ENCODE results near the gene RPS19.

GRCh38 chr19:41853344-41853743 is 6.7 kb upstream of the RPS19 start:
- TF ChIP-seq ZSCAN18 (CRISPR knock-in tag; IDR thresholded peaks at IDR 0.05): no peak
- TF ChIP-seq NFYB (CRISPR knock-in tag; conservative IDR thresholded peaks at IDR 0.05; ENCODE audit: low read depth): no peak
- no peak for TF ChIP-seq CREB1 (CRISPR knock-in tag; IDR thresholded peaks at IDR 0.05)
- no peak for TF ChIP-seq FOXP1 (CRISPR knock-in tag; IDR thresholded peaks at IDR 0.05; ENCODE audit: borderline replicate concordance)
- TF ChIP-seq TEAD4 (CRISPR knock-in tag; IDR thresholded peaks at IDR 0.05): no peak
- TF ChIP-seq, protein P1, sequence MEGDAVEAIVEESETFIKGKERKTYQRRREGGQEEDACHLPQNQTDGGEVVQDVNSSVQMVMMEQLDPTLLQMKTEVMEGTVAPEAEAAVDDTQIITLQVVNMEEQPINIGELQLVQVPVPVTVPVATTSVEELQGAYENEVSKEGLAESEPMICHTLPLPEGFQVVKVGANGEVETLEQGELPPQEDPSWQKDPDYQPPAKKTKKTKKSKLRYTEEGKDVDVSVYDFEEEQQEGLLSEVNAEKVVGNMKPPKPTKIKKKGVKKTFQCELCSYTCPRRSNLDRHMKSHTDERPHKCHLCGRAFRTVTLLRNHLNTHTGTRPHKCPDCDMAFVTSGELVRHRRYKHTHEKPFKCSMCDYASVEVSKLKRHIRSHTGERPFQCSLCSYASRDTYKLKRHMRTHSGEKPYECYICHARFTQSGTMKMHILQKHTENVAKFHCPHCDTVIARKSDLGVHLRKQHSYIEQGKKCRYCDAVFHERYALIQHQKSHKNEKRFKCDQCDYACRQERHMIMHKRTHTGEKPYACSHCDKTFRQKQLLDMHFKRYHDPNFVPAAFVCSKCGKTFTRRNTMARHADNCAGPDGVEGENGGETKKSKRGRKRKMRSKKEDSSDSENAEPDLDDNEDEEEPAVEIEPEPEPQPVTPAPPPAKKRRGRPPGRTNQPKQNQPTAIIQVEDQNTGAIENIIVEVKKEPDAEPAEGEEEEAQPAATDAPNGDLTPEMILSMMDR (IDR thresholded peaks at IDR 0.05): no peak
- TF ChIP-seq, protein P2, sequence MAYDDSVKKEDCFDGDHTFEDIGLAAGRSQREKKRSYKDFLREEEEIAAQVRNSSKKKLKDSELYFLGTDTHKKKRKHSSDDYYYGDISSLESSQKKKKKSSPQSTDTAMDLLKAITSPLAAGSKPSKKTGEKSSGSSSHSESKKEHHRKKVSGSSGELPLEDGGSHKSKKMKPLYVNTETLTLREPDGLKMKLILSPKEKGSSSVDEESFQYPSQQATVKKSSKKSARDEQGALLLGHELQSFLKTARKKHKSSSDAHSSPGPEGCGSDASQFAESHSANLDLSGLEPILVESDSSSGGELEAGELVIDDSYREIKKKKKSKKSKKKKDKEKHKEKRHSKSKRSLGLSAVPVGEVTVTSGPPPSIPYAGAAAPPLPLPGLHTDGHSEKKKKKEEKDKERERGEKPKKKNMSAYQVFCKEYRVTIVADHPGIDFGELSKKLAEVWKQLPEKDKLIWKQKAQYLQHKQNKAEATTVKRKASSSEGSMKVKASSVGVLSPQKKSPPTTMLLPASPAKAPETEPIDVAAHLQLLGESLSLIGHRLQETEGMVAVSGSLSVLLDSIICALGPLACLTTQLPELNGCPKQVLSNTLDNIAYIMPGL (CRISPR knock-in tag; IDR thresholded peaks at IDR 0.05): no peak
- no peak for TF ChIP-seq TP53 (CRISPR knock-in tag; IDR thresholded peaks at IDR 0.05)
- no peak for TF ChIP-seq ZNF121 (CRISPR knock-in tag; IDR thresholded peaks at IDR 0.05)
- TF ChIP-seq, protein P3, sequence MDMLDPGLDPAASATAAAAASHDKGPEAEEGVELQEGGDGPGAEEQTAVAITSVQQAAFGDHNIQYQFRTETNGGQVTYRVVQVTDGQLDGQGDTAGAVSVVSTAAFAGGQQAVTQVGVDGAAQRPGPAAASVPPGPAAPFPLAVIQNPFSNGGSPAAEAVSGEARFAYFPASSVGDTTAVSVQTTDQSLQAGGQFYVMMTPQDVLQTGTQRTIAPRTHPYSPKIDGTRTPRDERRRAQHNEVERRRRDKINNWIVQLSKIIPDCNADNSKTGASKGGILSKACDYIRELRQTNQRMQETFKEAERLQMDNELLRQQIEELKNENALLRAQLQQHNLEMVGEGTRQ (CRISPR knock-in tag; IDR thresholded peaks at IDR 0.05): no peak
- TF ChIP-seq CREM (CRISPR knock-in tag; IDR thresholded peaks at IDR 0.05): no peak
- no peak for TF ChIP-seq JUN (CRISPR knock-in tag; IDR thresholded peaks at IDR 0.05)
- TF ChIP-seq, protein P4, sequence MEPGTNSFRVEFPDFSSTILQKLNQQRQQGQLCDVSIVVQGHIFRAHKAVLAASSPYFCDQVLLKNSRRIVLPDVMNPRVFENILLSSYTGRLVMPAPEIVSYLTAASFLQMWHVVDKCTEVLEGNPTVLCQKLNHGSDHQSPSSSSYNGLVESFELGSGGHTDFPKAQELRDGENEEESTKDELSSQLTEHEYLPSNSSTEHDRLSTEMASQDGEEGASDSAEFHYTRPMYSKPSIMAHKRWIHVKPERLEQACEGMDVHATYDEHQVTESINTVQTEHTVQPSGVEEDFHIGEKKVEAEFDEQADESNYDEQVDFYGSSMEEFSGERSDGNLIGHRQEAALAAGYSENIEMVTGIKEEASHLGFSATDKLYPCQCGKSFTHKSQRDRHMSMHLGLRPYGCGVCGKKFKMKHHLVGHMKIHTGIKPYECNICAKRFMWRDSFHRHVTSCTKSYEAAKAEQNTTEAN (CRISPR knock-in tag; IDR thresholded peaks at IDR 0.05): no peak
